ENCODE measurements around the gene GPR25. TPM values are rescaled to one million over a fixed set of nuclear protein-coding genes. Genes with fewer than 3 reads are reported as not detected.

GPR25 gene
- total RNA-seq, 1 donor, result under 0.01 TPM

GRCh38 chr1:200869753-200870391, 2.9 kb upstream of the GPR25 start:
- DNase-seq (ENCODE audit: low read depth in 2 of 3, low spot score in 2 of 3), result no peak

- no peak for DNase-seq (ENCODE audit: low read depth in 2 of 3, low spot score in 2 of 3)
Observed at GRCh38 chr1:200873116-200873670, 412 bp downstream of the GPR25 start.

- DNase-seq (ENCODE audit: low read depth in 2 of 3, low spot score in 2 of 3), result peak in 1 of 3 donors; percentile 22
Observed at GRCh38 chr1:200873671-200874397, 1.1 kb downstream of the GPR25 start.

- no peak for DNase-seq (ENCODE audit: low read depth in 2 of 3, low spot score in 2 of 3)
Observed at GRCh38 chr1:200874694-200875093, 1.9 kb downstream of the GPR25 start.

- DNase-seq (ENCODE audit: low read depth in 2 of 3, low spot score in 2 of 3), result no peak
Observed at GRCh38 chr1:200875416-200875815, 2.6 kb downstream of the GPR25 start.

- no peak for DNase-seq (ENCODE audit: low read depth in 2 of 3, low spot score in 2 of 3)
Observed at GRCh38 chr1:200877010-200877409, 4.2 kb downstream of the GPR25 start.

- no peak for DNase-seq (ENCODE audit: low read depth in 2 of 3, low spot score in 2 of 3)
Observed at GRCh38 chr1:200877839-200878551, 5.2 kb downstream of the GPR25 start.

GRCh38 chr1:200880212-200880611, 7.4 kb downstream of the GPR25 start:
- no peak for DNase-seq (ENCODE audit: low read depth in 2 of 3, low spot score in 2 of 3)

GRCh38 chr1:200883118-200883517, 10.3 kb downstream of the GPR25 start:
- DNase-seq (ENCODE audit: low read depth in 2 of 3, low spot score in 2 of 3), result no peak

GRCh38 chr1:200885623-200886402, 13.0 kb downstream of the GPR25 start:
- DNase-seq (ENCODE audit: low read depth in 2 of 3, low spot score in 2 of 3), result no peak

GRCh38 chr1:200886594-200886993, 13.8 kb downstream of the GPR25 start:
- no peak for DNase-seq (ENCODE audit: low read depth in 2 of 3, low spot score in 2 of 3)

- no peak for DNase-seq (ENCODE audit: low read depth in 2 of 3, low spot score in 2 of 3)
Observed at GRCh38 chr1:200887036-200887435, 14.3 kb downstream of the GPR25 start.

GRCh38 chr1:200887772-200888348, 15.1 kb downstream of the GPR25 start:
- no peak for DNase-seq (ENCODE audit: low read depth in 2 of 3, low spot score in 2 of 3)

GRCh38 chr1:200888349-200888838, 15.6 kb downstream of the GPR25 start:
- DNase-seq (ENCODE audit: low read depth in 2 of 3, low spot score in 2 of 3), result peak in 2 of 3 donors; percentile 67 to 73

- no peak for DNase-seq (ENCODE audit: low read depth in 2 of 3, low spot score in 2 of 3)
Observed at GRCh38 chr1:200889571-200889970, 16.8 kb downstream of the GPR25 start.

- no peak for DNase-seq (ENCODE audit: low read depth in 2 of 3, low spot score in 2 of 3)
Observed at GRCh38 chr1:200890027-200890426, 17.2 kb downstream of the GPR25 start.

- no peak for DNase-seq (ENCODE audit: low read depth in 2 of 3, low spot score in 2 of 3)
Observed at GRCh38 chr1:200890818-200891773, 18.3 kb downstream of the GPR25 start.

GRCh38 chr1:200891774-200892157, 19.0 kb downstream of the GPR25 start:
- no peak for DNase-seq (ENCODE audit: low read depth in 2 of 3, low spot score in 2 of 3)

- no peak for DNase-seq (ENCODE audit: low read depth in 2 of 3, low spot score in 2 of 3)
Observed at GRCh38 chr1:200892546-200892945, 19.8 kb downstream of the GPR25 start.
